ENCODE measurements around the gene BLOC1S5.
"Not testable (repeated sequence)": the region's sequence is repeated elsewhere in the genome, so short reads cannot be mapped to it uniquely, and the experiment has no call there.

Gene BLOC1S5

GRCh38 chr6:7996538-7997111 lies 67.6 kb downstream of the BLOC1S5 start:
- DNase-seq (ENCODE audit: low read depth in 1 of 2, low spot score in 1 of 2), result no peak

- DNase-seq (ENCODE audit: low read depth in 1 of 2, low spot score in 1 of 2), result no peak
Observed at GRCh38 chr6:7993952-7994351, 70.2 kb downstream of the BLOC1S5 start.

- no peak for DNase-seq (ENCODE audit: low read depth in 1 of 2, low spot score in 1 of 2)
Observed at GRCh38 chr6:7993399-7993798, 70.8 kb downstream of the BLOC1S5 start.

- DNase-seq (ENCODE audit: low read depth in 1 of 2, low spot score in 1 of 2), result no peak
Observed at GRCh38 chr6:7992002-7992815, 72.0 kb downstream of the BLOC1S5 start.

- DNase-seq (ENCODE audit: low read depth in 1 of 2, low spot score in 1 of 2), result no peak
Observed at GRCh38 chr6:7991536-7991935, 72.7 kb downstream of the BLOC1S5 start.

- no peak for DNase-seq (ENCODE audit: low read depth in 1 of 2, low spot score in 1 of 2)
Observed at GRCh38 chr6:7986219-7986618, 78.0 kb downstream of the BLOC1S5 start.

- DNase-seq (ENCODE audit: low read depth in 1 of 2, low spot score in 1 of 2), result not testable (repeated sequence)
Observed at GRCh38 chr6:7983967-7984366, 80.2 kb downstream of the BLOC1S5 start.

- no peak for DNase-seq (ENCODE audit: low read depth in 1 of 2, low spot score in 1 of 2)
Observed at GRCh38 chr6:7979831-7980230, 84.4 kb downstream of the BLOC1S5 start.

GRCh38 chr6:7978736-7979135 lies 85.5 kb downstream of the BLOC1S5 start:
- no peak for DNase-seq (ENCODE audit: low read depth in 1 of 2, low spot score in 1 of 2)

- no peak for DNase-seq (ENCODE audit: low read depth in 1 of 2, low spot score in 1 of 2)
Observed at GRCh38 chr6:7976485-7977056, 87.6 kb downstream of the BLOC1S5 start.

GRCh38 chr6:7975764-7976146 lies 88.4 kb downstream of the BLOC1S5 start:
- DNase-seq (ENCODE audit: low read depth in 1 of 2, low spot score in 1 of 2), result no peak

- no peak for DNase-seq (ENCODE audit: low read depth in 1 of 2, low spot score in 1 of 2)
Observed at GRCh38 chr6:7974938-7975763, 89.0 kb downstream of the BLOC1S5 start.

GRCh38 chr6:7974565-7974937 lies 89.6 kb downstream of the BLOC1S5 start:
- DNase-seq (ENCODE audit: low read depth in 1 of 2, low spot score in 1 of 2), result no peak

GRCh38 chr6:7973584-7973983 lies 90.6 kb downstream of the BLOC1S5 start:
- no peak for DNase-seq (ENCODE audit: low read depth in 1 of 2, low spot score in 1 of 2)

- no peak for DNase-seq (ENCODE audit: low read depth in 1 of 2, low spot score in 1 of 2)
Observed at GRCh38 chr6:7971499-7971898, 92.7 kb downstream of the BLOC1S5 start.

- DNase-seq (ENCODE audit: low read depth in 1 of 2, low spot score in 1 of 2), result no peak
Observed at GRCh38 chr6:7970616-7971015, 93.6 kb downstream of the BLOC1S5 start.

Measured in activated T-helper 1 cell treated with anti-CD3 and anti-CD28 coated beads, Interleukin-2, amount 50 U/mL, for 16 hours (primary cell).